Keratinocyte (primary cell): ENCODE data around the gene TLR9. TPM values are rescaled to one million over a fixed set of nuclear protein-coding genes. Genes with fewer than 3 reads are reported as not detected.

ENCODE experiments used
- DNase-seq: peaks from one replicate; pipeline ENCODE4 v3.0.0-alpha.2; 2011; ENCODE audit warnings: low read depth, missing footprints, low spot score
- FAIRE-seq: peaks from 2 replicates; lab custom pipeline; 2011; peaks lifted over from hg19 to GRCh38; lab: Jason Lieb, UNC
- H2AFZ ChIP-seq: 2 replicates; pipeline ENCODE4 v1.6.0; 2012; ENCODE audit warnings: low read length, control low read depth, inconsistent platforms; ENCODE audit not compliant: control insufficient read depth
- H3K27ac ChIP-seq: 2 replicates; pipeline ENCODE4 v1.5.1; 2011; ENCODE audit warnings: low read length; ENCODE audit not compliant: control insufficient read depth, insufficient read depth
- H3K27me3 ChIP-seq: 3 replicates; pipeline ENCODE4 v1.6.0; 2011; ENCODE audit warnings: low read length; ENCODE audit not compliant: control insufficient read depth, insufficient read depth; ENCODE audit errors: extremely low read depth
- H3K36me3 ChIP-seq, 2 experiments: 2 replicates in 1 of 2; 3 replicates in 1 of 2; pipeline ENCODE4 v1.5.1; 2011; ENCODE audit warnings: low read length in 2 of 2, mild to moderate bottlenecking in 1 of 2; ENCODE audit not compliant: control insufficient read depth in 2 of 2, insufficient read depth in 2 of 2; ENCODE audit errors: extremely low read depth in 1 of 2
- H3K4me1 ChIP-seq: 3 replicates; pipeline ENCODE4 v1.5.1; 2011; ENCODE audit warnings: low read length; ENCODE audit not compliant: control insufficient read depth, insufficient read depth; ENCODE audit errors: extremely low read depth
- H3K4me2 ChIP-seq: 3 replicates; pipeline ENCODE4 v1.6.0; 2011; ENCODE audit warnings: low read depth, low read length; ENCODE audit not compliant: control insufficient read depth, insufficient read depth; ENCODE audit errors: extremely low read depth
- H3K4me3 ChIP-seq, 3 experiments: fragments of 200-600 bp in 1 of 3; sonication (generic) in 1 of 3; 2 replicates in 2 of 3; 3 replicates in 1 of 3; pipeline ENCODE4 v1.5.1; 2011 to 2016; ENCODE audit warnings: low read length in 3 of 3, mild to moderate bottlenecking in 3 of 3, control low read depth in 2 of 3, inconsistent platforms in 1 of 3, low read depth in 1 of 3, mixed read lengths in 1 of 3, mixed run types in 1 of 3, moderate library complexity in 1 of 3; ENCODE audit not compliant: control insufficient read depth in 2 of 3, insufficient read depth in 2 of 3; ENCODE audit errors: extremely low read depth in 1 of 3
- H3K79me2 ChIP-seq: 2 replicates; pipeline ENCODE4 v1.6.0; 2012; ENCODE audit warnings: low read length; ENCODE audit not compliant: control insufficient read depth, insufficient read depth
- H3K9ac ChIP-seq: 3 replicates; pipeline ENCODE4 v1.6.0; 2011; ENCODE audit warnings: low read length; ENCODE audit not compliant: control insufficient read depth, insufficient read depth; ENCODE audit errors: extremely low read depth
- H3K9me1 ChIP-seq: 3 replicates; pipeline ENCODE4 v1.6.0; 2011; ENCODE audit warnings: low read length; ENCODE audit not compliant: control insufficient read depth, insufficient read depth; ENCODE audit errors: extremely low read depth
- H3K9me3 ChIP-seq: 2 replicates; pipeline ENCODE4 v1.5.1; 2012; ENCODE audit warnings: low read depth, low read length; ENCODE audit not compliant: control insufficient read depth
- H4K20me1 ChIP-seq: 3 replicates; pipeline ENCODE4 v1.6.0; 2011; ENCODE audit warnings: low read length; ENCODE audit not compliant: control insufficient read depth, insufficient read depth; ENCODE audit errors: extremely low read depth
- EZH2 ChIP-seq: IDR thresholded peaks from one replicate; pipeline ENCODE4 v1.6.1; 2012; ENCODE audit warnings: inconsistent platforms, mild to moderate bottlenecking, low read length, moderate library complexity
- dilution Hi-C: fragments of 300-500 bp; cut with MboI; formaldehyde crosslinking; loops from one replicate; pipeline ENCODE4 v1.7.0; 2020; ENCODE audit warnings: low sequenced_read_pairs; ENCODE audit not compliant: extremely low pct_ligation_motif_present
- polyA plus RNA-seq, 5 experiments: library from polyadenylated mRNA; depleted of rRNA in 3 of 5; stranded (reverse) in 3 of 5; stranded (forward) in 1 of 5; unstranded in 1 of 5; fragments of >200 nt; gene quantifications; 1 replicate in 1 of 5; 2 replicates in 3 of 5; 3 replicates in 1 of 5; pipeline versions ENCODE4 v1.2.1 to v1.2.3, GENCODE V29; 2011 to 2012; ENCODE audit warnings: missing spikeins in 2 of 5, low read depth in 1 of 5, low replicate concordance in 1 of 5
- TF ChIP-seq, protein P1 (sequence below), 3 experiments: IDR thresholded peaks in 1 of 3; conservative IDR thresholded peaks in 1 of 3; optimal IDR thresholded peaks in 1 of 3; 2 replicates in 2 of 3; 3 replicates in 1 of 3; pipeline versions ENCODE3 to v1.5.1; 2011; ENCODE audit warnings: low read length in 3 of 3, mild to moderate bottlenecking in 3 of 3, moderate library complexity in 2 of 3, control low read depth in 1 of 3, inconsistent platforms in 1 of 3; ENCODE audit not compliant: insufficient read depth in 2 of 3; ENCODE audit errors: extremely low read depth in 1 of 3

The TLR9 gene
- polyA plus RNA-seq, 1 donor (not counting 4 experiments of a cell fraction or from before 2014, with no cell fraction given), result not detected

DNA sequence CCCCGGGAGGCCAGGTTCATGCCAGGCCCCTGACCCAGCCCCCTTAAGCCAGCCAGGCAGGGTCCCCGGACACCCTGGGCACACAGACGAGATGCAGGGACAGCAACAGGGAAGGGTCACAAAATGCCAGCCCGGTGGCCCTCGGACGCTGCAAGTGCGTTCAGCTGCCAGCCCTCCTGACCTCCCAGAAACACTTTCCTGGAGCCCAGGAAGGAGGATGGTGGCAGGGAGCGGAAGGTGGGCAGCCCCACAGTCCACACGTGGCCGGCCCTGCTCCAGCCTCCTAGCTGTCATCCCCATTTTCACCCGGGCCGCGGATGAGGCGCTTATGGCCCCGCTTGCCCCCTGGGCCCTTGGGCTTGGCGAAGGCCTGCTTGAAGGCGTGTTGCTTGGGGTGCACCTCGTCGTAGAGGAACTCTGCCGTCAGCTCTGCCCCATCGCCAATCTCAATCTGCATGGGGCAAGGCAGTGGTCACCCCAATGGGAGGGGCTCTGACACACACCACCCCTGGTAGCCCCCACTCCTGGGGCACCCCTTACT is 3.4 kb upstream of the TLR9 start:
- no peak for FAIRE-seq
- peaks cover 3% of the 10 kb centered on the region for H4K20me1 ChIP-seq
- H3K9me3 ChIP-seq, result no peaks in the 10 kb centered on the region
- H3K27me3 ChIP-seq, result no peaks in the 10 kb centered on the region
- dilution Hi-C loops, result no loop called here
- H3K9me1 ChIP-seq, result no peaks in the 10 kb centered on the region
- no peak overlapping the region for H2AFZ ChIP-seq
- no peak for DNase-seq
- no peak overlapping the region for H3K27ac ChIP-seq
- H3K79me2 ChIP-seq, result peaks cover 16% of the 10 kb centered on the region
- no peak overlapping the region for H3K4me2 ChIP-seq
- H3K4me1 ChIP-seq, result no peaks in the 10 kb centered on the region
- no peak for TF ChIP-seq EZH2
- TF ChIP-seq, protein P1, sequence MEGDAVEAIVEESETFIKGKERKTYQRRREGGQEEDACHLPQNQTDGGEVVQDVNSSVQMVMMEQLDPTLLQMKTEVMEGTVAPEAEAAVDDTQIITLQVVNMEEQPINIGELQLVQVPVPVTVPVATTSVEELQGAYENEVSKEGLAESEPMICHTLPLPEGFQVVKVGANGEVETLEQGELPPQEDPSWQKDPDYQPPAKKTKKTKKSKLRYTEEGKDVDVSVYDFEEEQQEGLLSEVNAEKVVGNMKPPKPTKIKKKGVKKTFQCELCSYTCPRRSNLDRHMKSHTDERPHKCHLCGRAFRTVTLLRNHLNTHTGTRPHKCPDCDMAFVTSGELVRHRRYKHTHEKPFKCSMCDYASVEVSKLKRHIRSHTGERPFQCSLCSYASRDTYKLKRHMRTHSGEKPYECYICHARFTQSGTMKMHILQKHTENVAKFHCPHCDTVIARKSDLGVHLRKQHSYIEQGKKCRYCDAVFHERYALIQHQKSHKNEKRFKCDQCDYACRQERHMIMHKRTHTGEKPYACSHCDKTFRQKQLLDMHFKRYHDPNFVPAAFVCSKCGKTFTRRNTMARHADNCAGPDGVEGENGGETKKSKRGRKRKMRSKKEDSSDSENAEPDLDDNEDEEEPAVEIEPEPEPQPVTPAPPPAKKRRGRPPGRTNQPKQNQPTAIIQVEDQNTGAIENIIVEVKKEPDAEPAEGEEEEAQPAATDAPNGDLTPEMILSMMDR (optimal IDR thresholded peaks at IDR 0.05 in 1 of 3, IDR thresholded peaks at IDR 0.05 in 1 of 3, conservative IDR thresholded peaks at IDR 0.05 in 1 of 3; ENCODE audit: extremely low read depth in 1 of 3, insufficient read depth in 2 of 3, low read length in 3 of 3), result no peak
- no peak overlapping the region for H3K9ac ChIP-seq
- peaks cover 33 to 36% of the 10 kb centered on the region in 2 experiments for H3K36me3 ChIP-seq
- H3K4me3 ChIP-seq, result no peak overlapping the region

DNA sequence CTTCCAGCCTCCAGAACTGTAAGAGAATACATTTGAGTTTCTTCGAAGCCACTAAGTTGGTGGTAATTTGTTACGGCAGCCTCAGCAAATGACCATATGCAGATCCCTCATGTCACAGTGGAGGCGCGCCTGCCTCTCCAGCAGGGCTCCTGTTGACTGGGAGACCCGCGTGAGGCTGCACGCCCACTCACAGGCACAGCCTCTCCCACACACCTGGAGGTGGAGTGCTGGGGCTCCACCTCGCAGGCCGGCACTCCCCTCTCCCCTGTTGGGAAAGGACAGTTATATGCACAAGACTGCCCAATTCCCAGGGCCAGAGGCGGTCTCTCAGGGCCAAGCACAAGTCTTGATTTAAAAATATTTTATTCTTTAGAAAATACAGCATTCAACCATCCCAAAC is 2.8 kb upstream of the TLR9 start:
- peaks cover 33 to 36% of the 10 kb centered on the region in 2 experiments for H3K36me3 ChIP-seq
- FAIRE-seq, result no peak

More for the DNA sequence above, 2.8 kb upstream of the TLR9 start:
- TF ChIP-seq, protein P1 (optimal IDR thresholded peaks at IDR 0.05 in 1 of 3, IDR thresholded peaks at IDR 0.05 in 1 of 3, conservative IDR thresholded peaks at IDR 0.05 in 1 of 3; ENCODE audit: extremely low read depth in 1 of 3, insufficient read depth in 2 of 3, low read length in 3 of 3), result no peak
- TF ChIP-seq EZH2, result no peak
- dilution Hi-C loops, result no loop called here
- Histone ChIP-seq H3K4me3 (no peak overlapping the region), H3K4me2 (no peak overlapping the region), H2AFZ (no peak overlapping the region), H3K9me1 (no peaks in the 10 kb centered on the region), H3K4me1 (no peaks in the 10 kb centered on the region), H3K27me3 (no peaks in the 10 kb centered on the region), H3K27ac (no peak overlapping the region), H3K9ac (no peak overlapping the region), H3K79me2 (peaks cover 14% of the 10 kb centered on the region), H3K9me3 (no peaks in the 10 kb centered on the region), H4K20me1 (peaks cover 3% of the 10 kb centered on the region)
- no peak for DNase-seq
